Activated CD4-positive, alpha-beta memory T cell treated with anti-CD3 and anti-CD28 coated beads for 36 hours (primary cell): ENCODE measurements around the gene BBX. TPM values are rescaled to one million over a fixed set of nuclear protein-coding genes. Genes with fewer than 3 reads are reported as not detected.
A peak's percentile ranks its signal among the peaks of the same experiment; 100 is the strongest.

Source experiments
- CTCF ChIA-PET: fragments of 350-600 bp; sonication (Branson Sonifier 250); formaldehyde crosslinking; loops from one replicate; lab custom pipeline; 2021; ENCODE audit warnings: antibody characterized with exemption, inconsistent platforms; lab: Charles Lee
- POLR2A ChIA-PET: fragments of 350-600 bp; sonication (Branson Sonifier 250); formaldehyde crosslinking; loops from one replicate; lab custom pipeline; 2021; ENCODE audit warnings: antibody characterized with exemption; lab: Charles Lee
- DNase-seq: peaks from one replicate; pipeline ENCODE4 v3.0.0-alpha.2; 2020
- H3K27ac Mint-ChIP-seq: one replicate; pipeline ENCODE4 v1.8.0; 2021; ENCODE audit warnings: mixed read lengths
- H3K27me3 Mint-ChIP-seq: one replicate; pipeline ENCODE4 v1.8.0; 2021; ENCODE audit warnings: mixed read lengths
- H3K36me3 Mint-ChIP-seq: one replicate; pipeline ENCODE4 v1.8.0; 2021; ENCODE audit warnings: mixed read lengths
- H3K4me1 Mint-ChIP-seq: one replicate; pipeline ENCODE4 v1.8.0; 2021; ENCODE audit warnings: low read depth, mixed read lengths
- H3K4me3 Mint-ChIP-seq: one replicate; pipeline ENCODE4 v1.8.0; 2021; ENCODE audit warnings: mild to moderate bottlenecking, mixed read lengths
- H3K9me3 Mint-ChIP-seq: one replicate; pipeline ENCODE4 v1.8.0; 2021; ENCODE audit warnings: mixed read lengths
- intact Hi-C: fragments of 100-400 bp; cut with micrococcal nuclease; formaldehyde crosslinking; loops from one replicate; pipeline ENCODE4 v1.15.1; 2023
- total RNA-seq, 2 experiments: library from RNA; stranded (reverse); gene quantifications; one replicate each; pipeline ENCODE4 v1.2.3, GENCODE V29; 2021

The BBX gene
- total RNA-seq, 2 experiments from 2014 or later, result 39.9 to 40.9 TPM

DNA sequence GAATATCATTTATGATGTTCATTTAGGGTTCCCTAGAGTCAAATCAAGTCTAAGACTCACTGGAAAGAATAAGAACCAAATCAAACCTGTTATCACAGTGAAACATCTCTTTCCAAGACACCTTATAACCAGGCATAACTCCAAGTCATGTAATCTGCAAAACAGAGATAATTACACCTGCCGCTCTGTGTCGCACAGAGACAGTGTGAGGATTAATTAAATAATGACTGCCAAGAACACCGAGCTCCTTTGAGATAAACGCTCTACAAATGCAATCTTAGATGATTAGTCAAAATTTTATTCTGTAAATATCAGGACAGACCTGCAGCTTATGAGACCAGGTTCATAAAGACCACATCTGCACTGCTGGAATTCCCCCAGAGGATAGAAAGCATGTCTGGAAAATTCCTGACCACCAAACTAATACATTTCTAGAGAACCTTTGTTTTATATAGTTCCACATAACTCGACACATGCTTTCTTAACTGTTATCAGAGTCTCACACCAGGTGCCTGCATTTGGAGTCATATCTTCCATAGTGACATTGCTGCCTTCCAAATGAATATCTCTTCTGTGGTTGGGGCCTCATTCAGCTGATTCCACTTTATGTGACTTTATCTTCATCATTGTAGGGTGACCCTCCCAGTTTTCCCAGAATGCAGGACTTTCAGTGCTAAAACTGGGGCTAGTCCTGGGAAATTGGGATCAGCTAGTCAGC lies 315.3 kb downstream of the BBX start:
- intact Hi-C loops, result no loop called here
- no peak overlapping the region for H3K4me3 Mint-ChIP-seq
- POLR2A ChIA-PET, result interaction anchor here (0.9 kb wide), 1 partner anchor 82 kb away, joined by 4 read pairs; no protein-coding TSS in a partner anchor
- H3K27me3 Mint-ChIP-seq, result no peaks in the 10 kb centered on the region
- no peaks in the 10 kb centered on the region for H3K9me3 Mint-ChIP-seq
- peaks cover 4% of the 10 kb centered on the region for H3K4me1 Mint-ChIP-seq
- H3K27ac Mint-ChIP-seq, result no peak overlapping the region
- DNase-seq, result no peak
- CTCF ChIA-PET, result no interaction called here
- no peaks in the 10 kb centered on the region for H3K36me3 Mint-ChIP-seq

DNA sequence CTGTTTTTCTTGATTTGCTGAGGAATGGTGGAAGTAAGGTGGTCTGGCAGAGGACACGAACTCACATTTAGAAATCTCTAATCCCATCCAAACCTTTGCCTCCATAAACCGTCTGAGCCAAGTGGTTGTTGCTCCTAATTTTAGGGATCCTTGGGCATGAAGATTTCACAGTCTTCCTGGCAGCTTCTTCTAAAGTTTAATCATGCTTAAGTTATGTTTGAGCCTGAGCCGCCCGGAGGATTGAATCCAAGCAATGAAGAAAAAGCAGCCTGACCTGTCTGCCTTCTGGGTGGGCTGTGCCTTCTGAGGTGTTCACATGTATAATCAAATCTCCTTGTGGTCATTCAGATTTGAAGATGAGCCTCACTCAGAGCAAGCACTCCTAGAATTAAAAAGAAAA lies 319.1 kb downstream of the BBX start:
- Mint-ChIP-seq H3K4me3 (no peak overlapping the region), H3K9me3 (no peaks in the 10 kb centered on the region), H3K27ac (no peak overlapping the region), H3K27me3 (no peaks in the 10 kb centered on the region), H3K36me3 (no peaks in the 10 kb centered on the region), H3K4me1 (peaks cover 4% of the 10 kb centered on the region)
- ChIA-PET CTCF (no interaction called here), POLR2A (no interaction called here)
- intact Hi-C loops, result no loop called here
- no peak for DNase-seq

DNA sequence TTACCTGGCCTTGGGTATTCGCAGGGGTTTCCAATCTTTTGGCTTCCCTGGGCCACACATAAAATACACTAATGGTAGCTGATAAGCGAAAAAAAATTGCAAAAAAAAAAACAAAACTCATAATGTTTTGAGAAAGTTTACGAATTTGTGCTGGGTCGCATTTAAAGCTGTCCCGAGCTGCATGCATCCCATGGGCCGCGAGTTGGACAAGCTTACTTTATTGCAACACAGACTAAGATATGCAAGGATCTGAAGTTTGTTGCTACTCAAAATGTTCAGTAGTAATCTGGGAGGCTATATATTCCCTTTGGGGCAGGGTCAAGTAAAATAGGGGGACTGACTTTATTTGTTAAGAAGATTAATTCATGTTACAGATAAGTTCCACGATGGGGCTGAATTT lies 320.2 kb downstream of the BBX start:
- H3K36me3 Mint-ChIP-seq, result no peaks in the 10 kb centered on the region

DNA sequence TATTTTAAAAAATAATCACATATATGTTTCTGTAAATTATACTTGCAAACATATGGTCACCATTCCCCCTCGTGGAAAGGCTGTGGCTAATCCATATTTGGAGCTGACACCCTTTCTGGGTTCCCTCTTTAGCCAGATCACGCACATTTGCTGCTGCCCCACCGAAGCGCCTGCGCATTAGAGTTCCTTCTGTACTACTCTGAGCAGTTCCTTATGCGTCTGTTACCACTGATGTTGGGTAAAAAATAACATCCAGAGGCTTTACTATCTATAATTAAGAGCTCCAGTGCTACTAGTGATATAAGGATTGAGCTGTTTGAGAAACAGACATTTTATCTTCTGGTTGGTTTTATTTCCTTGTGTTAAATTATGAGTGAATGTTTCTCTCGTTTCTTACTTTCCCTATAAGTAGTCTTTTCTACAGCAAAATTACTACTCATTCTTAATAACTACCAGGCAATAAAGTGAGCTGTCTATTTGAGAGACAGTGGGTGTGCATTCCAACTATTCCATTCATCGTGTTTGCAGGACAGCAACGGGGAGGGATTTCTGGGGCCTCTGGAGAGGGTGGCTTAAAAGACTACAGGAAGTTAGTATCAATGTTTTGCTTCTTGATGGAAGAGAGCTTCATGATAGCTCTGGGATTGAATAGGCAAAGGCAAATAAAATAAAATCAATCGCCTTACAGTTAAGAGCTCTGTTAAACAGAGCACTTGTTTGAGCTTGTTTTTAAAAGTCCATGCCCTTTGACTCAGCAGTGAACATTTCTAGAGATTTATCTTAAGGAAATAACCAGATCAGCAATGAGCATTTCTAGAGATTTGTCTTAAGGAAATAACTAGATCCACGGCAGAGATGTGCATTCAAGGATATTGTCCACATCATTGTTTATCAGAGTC lies 322.9 kb downstream of the BBX start:
- Mint-ChIP-seq H3K36me3 (no peaks in the 10 kb centered on the region), H3K4me1 (no peaks in the 10 kb centered on the region), H3K27ac (no peak overlapping the region), H3K9me3 (no peaks in the 10 kb centered on the region), H3K27me3 (no peaks in the 10 kb centered on the region), H3K4me3 (no peak overlapping the region)
- intact Hi-C loops, result loop anchor here (1.0 to 5.0 kb wide), 2 partner anchors 183 to 609 kb away; no protein-coding TSS in a partner anchor
- CTCF ChIA-PET, result interaction anchor here (0.6 to 1.3 kb wide), 10 partner anchors 10 to 609 kb away, joined by 3 to 5 read pairs (median 3); no protein-coding TSS in a partner anchor
- POLR2A ChIA-PET, result no interaction called here
- no peak for DNase-seq

More for the DNA sequence above, 320.2 kb downstream of the BBX start:
- ChIA-PET CTCF (no interaction called here), POLR2A (no interaction called here)
- Mint-ChIP-seq H3K9me3 (no peaks in the 10 kb centered on the region), H3K4me3 (no peak overlapping the region), H3K4me1 (peaks cover 4% of the 10 kb centered on the region), H3K27ac (no peak overlapping the region), H3K27me3 (no peaks in the 10 kb centered on the region)
- no peak for DNase-seq
- intact Hi-C loops, result no loop called here

DNA sequence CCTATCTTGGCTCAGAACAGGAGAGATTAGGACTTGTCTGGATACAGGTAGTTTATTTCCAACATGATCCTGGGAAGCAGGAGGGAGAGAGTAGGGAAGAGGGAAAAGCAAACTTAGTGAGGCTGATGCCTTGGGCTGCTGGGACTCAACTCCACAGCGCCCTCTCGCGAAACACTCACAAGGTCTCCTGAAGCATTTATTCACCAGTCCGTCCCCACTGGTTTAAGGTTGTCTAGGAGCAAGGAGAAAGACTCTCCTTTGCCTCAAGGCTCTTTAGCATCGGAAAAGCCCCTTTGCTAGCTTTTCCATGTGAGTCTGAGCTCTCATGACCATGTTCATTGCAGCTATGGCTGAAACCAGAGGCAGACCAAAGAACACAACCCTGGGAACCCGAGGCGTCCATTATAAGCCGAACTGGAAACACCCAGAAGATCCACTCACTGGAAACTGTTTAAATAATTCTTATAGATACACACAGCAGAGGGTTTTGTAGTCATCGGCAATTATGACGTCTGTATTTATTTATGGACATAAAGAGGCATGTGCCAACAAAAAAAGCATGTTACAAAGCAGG lies 323.6 kb downstream of the BBX start:
- ChIA-PET CTCF (interaction anchor here (0.6 to 1.3 kb wide), 6 partner anchors 12 to 387 kb away, joined by 3 to 5 read pairs (median 3); no protein-coding TSS in a partner anchor), POLR2A (no interaction called here)
- Mint-ChIP-seq H3K4me1 (no peaks in the 10 kb centered on the region), H3K27me3 (no peaks in the 10 kb centered on the region), H3K4me3 (no peak overlapping the region), H3K36me3 (no peaks in the 10 kb centered on the region), H3K27ac (no peak overlapping the region), H3K9me3 (no peaks in the 10 kb centered on the region)
- peak; percentile 60 for DNase-seq
- intact Hi-C loops, result loop anchor here (1.0 to 5.0 kb wide), 2 partner anchors 184 to 610 kb away; no protein-coding TSS in a partner anchor

DNA sequence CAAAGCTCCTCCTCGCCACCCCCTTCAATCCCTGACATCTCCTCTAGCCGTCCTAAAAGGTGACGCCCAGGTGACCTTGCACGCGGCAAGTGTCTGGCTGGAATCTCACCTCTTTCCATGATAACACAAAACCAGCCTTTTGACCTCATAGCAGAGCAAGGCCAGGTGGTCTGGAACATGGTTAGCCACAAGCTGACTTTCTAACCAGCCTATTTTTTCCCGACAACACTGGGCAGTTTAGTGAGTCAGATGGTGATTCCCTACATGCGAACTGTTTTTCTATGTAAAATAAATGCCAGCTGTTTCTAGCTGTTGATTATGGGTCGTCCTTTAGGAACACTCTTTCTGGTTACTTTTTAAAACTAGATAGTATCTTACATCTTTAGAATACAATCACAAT lies 325.0 kb downstream of the BBX start:
- ChIA-PET CTCF (interaction anchor here (0.6 to 1.2 kb wide), 2 partner anchors 59 to 158 kb away, joined by 3 read pairs; no protein-coding TSS in a partner anchor), POLR2A (no interaction called here)
- no peaks in the 10 kb centered on the region for H3K36me3 Mint-ChIP-seq
- no peak for DNase-seq
- no peaks in the 10 kb centered on the region for H3K4me1 Mint-ChIP-seq
- no peaks in the 10 kb centered on the region for H3K9me3 Mint-ChIP-seq
- H3K4me3 Mint-ChIP-seq, result no peak overlapping the region
- no peaks in the 10 kb centered on the region for H3K27me3 Mint-ChIP-seq
- intact Hi-C loops, result loop anchor here (5.0 kb wide), 1 partner anchor 185 kb away; no protein-coding TSS in a partner anchor
- H3K27ac Mint-ChIP-seq, result no peak overlapping the region

DNA sequence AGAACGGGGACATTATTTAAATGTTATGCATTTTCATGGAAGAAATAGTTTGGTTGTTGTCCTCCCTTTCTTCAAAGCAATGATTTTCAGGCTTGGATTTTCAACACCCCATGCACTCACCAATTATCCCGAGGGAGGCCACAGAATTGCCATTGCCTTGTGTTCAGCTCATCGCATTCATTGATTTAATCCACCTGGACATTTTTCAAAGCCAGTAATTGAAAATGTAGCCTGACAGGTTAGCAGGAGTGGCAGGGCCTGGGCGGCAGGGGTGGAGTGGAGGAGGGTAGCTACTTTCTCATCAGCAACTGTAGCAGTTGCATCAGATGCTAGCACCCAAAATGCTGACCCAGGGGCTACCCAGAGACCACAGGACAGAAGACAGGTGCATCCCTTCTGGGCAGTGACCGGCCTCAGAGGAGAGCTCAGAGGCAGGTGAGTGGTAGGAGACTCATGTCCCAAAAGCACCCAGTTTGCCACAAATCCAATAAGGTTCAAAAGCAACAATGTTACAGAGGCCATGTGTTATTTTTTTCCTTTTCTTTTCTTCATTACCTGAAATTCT lies 325.7 kb downstream of the BBX start:
- H3K4me1 Mint-ChIP-seq, result no peaks in the 10 kb centered on the region
- H3K36me3 Mint-ChIP-seq, result no peaks in the 10 kb centered on the region
- H3K9me3 Mint-ChIP-seq, result no peaks in the 10 kb centered on the region
- POLR2A ChIA-PET, result no interaction called here
- no peaks in the 10 kb centered on the region for H3K27me3 Mint-ChIP-seq
- DNase-seq, result no peak
- intact Hi-C loops, result loop anchor here (5.0 kb wide), 1 partner anchor 186 kb away; no protein-coding TSS in a partner anchor
- CTCF ChIA-PET, result interaction anchor here (0.6 to 1.2 kb wide), 2 partner anchors 59 to 158 kb away, joined by 3 read pairs; no protein-coding TSS in a partner anchor
- H3K4me3 Mint-ChIP-seq, result no peak overlapping the region
- no peak overlapping the region for H3K27ac Mint-ChIP-seq

DNA sequence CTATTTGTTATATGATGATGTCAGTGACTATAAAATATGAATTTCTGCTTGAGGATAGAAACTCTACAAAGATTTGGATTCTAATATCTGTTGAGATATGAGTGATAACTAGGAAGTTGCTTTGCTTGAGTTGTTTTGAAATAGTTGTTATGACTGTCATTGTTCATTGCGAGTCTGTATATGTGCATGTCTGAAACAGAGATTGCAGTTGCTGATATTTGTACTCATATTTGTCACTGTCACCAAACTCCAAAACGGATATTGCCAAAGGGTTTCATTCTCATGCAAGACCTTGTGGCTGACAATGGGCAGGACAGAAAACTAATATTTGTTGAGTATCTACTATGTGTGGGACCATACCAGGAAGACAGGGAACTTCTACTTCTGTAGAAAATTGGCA lies 327.9 kb downstream of the BBX start:
- intact Hi-C loops, result no loop called here
- H3K27me3 Mint-ChIP-seq, result no peaks in the 10 kb centered on the region
- POLR2A ChIA-PET, result interaction anchor here (0.6 kb wide), 1 partner anchor 1206 kb away, joined by 3 read pairs; no protein-coding TSS in a partner anchor
- H3K4me1 Mint-ChIP-seq, result no peaks in the 10 kb centered on the region
- no peak for DNase-seq
- H3K36me3 Mint-ChIP-seq, result no peaks in the 10 kb centered on the region
- H3K9me3 Mint-ChIP-seq, result no peaks in the 10 kb centered on the region
- H3K27ac Mint-ChIP-seq, result no peak overlapping the region
- H3K4me3 Mint-ChIP-seq, result no peak overlapping the region
- CTCF ChIA-PET, result interaction anchor here (1.0 kb wide), 1 partner anchor 20 kb away, joined by 5 read pairs; no protein-coding TSS in a partner anchor

DNA sequence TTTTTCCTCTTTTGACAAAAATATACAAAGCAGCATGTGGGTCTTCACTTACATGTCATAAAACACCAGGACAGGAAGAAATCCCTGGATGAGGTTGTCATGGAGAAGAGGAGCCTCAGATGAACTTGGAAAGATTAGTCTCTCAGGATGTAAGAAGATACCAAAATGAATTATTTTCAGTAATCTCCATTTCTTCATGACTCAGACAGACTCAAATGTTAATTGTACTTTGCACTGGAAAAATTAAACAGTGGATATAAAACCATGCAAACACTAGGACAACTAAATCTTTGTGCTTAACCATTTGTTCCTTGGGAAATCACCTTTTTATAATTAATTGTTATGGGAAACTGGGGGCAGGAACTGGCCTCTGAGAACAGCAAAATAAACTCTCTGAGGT lies 331.1 kb downstream of the BBX start:
- Mint-ChIP-seq H3K4me1 (no peaks in the 10 kb centered on the region), H3K9me3 (no peaks in the 10 kb centered on the region), H3K36me3 (no peaks in the 10 kb centered on the region), H3K4me3 (no peak overlapping the region), H3K27me3 (no peaks in the 10 kb centered on the region), H3K27ac (no peak overlapping the region)
- no peak for DNase-seq
- POLR2A ChIA-PET, result no interaction called here
- CTCF ChIA-PET, result interaction anchor here (1.5 kb wide), 1 partner anchor 699 kb away, joined by 3 read pairs; no protein-coding TSS in a partner anchor
- intact Hi-C loops, result no loop called here

DNA sequence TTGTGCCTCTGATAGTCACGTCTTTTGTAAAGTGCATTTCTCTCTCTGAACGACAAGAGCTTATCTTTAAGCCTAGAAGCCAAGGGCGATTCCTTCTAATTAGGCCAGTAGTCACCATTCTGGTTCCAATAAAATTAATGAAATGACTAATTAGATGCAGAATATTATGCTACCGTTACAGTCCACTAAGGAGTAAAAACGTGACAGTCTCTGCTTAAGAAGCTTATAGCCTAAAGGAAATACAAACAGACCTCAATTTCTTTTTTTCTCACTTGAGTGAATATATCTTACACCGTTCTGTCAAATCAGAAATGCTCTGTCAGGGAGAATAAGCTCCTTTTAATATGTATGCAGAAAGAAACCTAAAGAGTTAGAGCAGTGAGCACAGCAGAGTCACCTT lies 332.0 kb downstream of the BBX start:
- POLR2A ChIA-PET, result no interaction called here
- intact Hi-C loops, result no loop called here
- Mint-ChIP-seq H3K27ac (no peak overlapping the region), H3K4me1 (no peaks in the 10 kb centered on the region), H3K4me3 (no peak overlapping the region), H3K27me3 (no peaks in the 10 kb centered on the region), H3K9me3 (no peaks in the 10 kb centered on the region), H3K36me3 (no peaks in the 10 kb centered on the region)
- CTCF ChIA-PET, result interaction anchor here (1.0 to 1.5 kb wide), 3 partner anchors 9 to 698 kb away, joined by 3 read pairs; no protein-coding TSS in a partner anchor
- no peak for DNase-seq

DNA sequence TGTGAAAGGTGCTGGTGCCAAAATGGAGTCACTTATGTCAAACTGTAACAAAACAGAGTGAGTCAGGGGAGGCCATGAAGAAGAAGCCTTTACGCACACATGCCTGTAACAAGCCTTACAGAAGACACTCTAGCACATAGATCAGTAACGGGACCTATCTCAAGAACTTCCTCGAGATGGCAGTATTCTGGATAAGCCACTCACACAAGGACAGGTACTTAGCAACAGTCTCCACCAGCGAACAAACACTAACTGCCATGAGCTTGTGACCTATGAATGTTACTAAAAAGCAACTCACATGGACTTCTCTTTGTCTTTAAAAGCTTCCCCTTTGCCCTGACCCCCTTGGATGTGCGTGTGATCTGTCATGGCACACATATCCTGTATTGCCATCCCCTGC lies 332.9 kb downstream of the BBX start:
- Mint-ChIP-seq H3K27ac (no peak overlapping the region), H3K27me3 (no peaks in the 10 kb centered on the region), H3K4me3 (no peak overlapping the region), H3K36me3 (no peaks in the 10 kb centered on the region), H3K9me3 (no peaks in the 10 kb centered on the region), H3K4me1 (no peaks in the 10 kb centered on the region)
- intact Hi-C loops, result no loop called here
- ChIA-PET POLR2A (no interaction called here), CTCF (interaction anchor here (0.5 to 1.3 kb wide), 4 partner anchors 10 to 573 kb away, joined by 3 read pairs; no protein-coding TSS in a partner anchor)
- no peak for DNase-seq
